Caco-2 (cell line): Measurements from ENCODE around the gene SLCO4C1. TPM values are rescaled to one million over a fixed set of nuclear protein-coding genes. Genes with fewer than 3 reads are reported as not detected.
A peak's percentile ranks its signal among the peaks of the same experiment; 100 is the strongest.

ENCODE experiments used
- BruUV-seq: library from RNA; stranded (reverse); fragments of 400-500 nt; replicated peaks from 2 replicates; lab custom pipeline; 2021; lab: Mats Ljungman, UMichigan
- CTCF ChIA-PET: fragments of 300-600 bp; sonication (Branson Sonifier 250); formaldehyde crosslinking; loops from one replicate; lab custom pipeline; 2022; ENCODE audit warnings: antibody characterized with exemption; lab: Charles Lee
- POLR2A ChIA-PET: fragments of 300-600 bp; sonication (Branson Sonifier 250); formaldehyde crosslinking; loops from one replicate; lab custom pipeline; 2022; ENCODE audit warnings: antibody characterized with exemption; lab: Charles Lee
- DNase-seq, 2 experiments: peaks; one replicate each; pipeline versions ENCODE4 v3.0.0 to v3.0.0-alpha.2; 2020 to 2022
- H3K27me3 ChIP-seq: replicated peaks from 2 replicates; pipeline ENCODE4 v1.6.0; 2011; ENCODE audit warnings: low read length; ENCODE audit not compliant: control insufficient read depth, insufficient read depth
- H3K36me3 ChIP-seq: 2 replicates; pipeline ENCODE4 v1.5.1; 2011; ENCODE audit warnings: low read length; ENCODE audit not compliant: control insufficient read depth, insufficient read depth
- H3K4me1 ChIP-seq: fragments of 250-450 bp; sonication (Bioruptor Pico); 2 replicates; pipeline ENCODE4 v1.5.1; 2020; ENCODE audit warnings: mild to moderate bottlenecking
- H3K4me3 ChIP-seq: 2 replicates; pipeline ENCODE4 v1.5.1; 2011; ENCODE audit warnings: low read depth, mild to moderate bottlenecking, control low read depth, low read length
- H3K9me3 ChIP-seq: fragments of 250-450 bp; sonication (Bioruptor Pico); 2 replicates; pipeline ENCODE4 v1.5.1; 2020; ENCODE audit warnings: mild to moderate bottlenecking, moderate library complexity
- H3K27ac Mint-ChIP-seq: one replicate; pipeline ENCODE4 v1.8.0; 2022; ENCODE audit warnings: mixed read lengths; ENCODE audit not compliant: unreplicated experiment
- H3K27me3 Mint-ChIP-seq: one replicate; pipeline ENCODE4 v1.8.0; 2022; ENCODE audit warnings: mixed read lengths; ENCODE audit not compliant: insufficient read depth, unreplicated experiment
- H3K36me3 Mint-ChIP-seq: one replicate; pipeline ENCODE4 v1.8.0; 2022; ENCODE audit warnings: mild to moderate bottlenecking, mixed read lengths; ENCODE audit not compliant: insufficient read depth, unreplicated experiment
- H3K4me1 Mint-ChIP-seq: one replicate; pipeline ENCODE4 v1.8.0; 2022; ENCODE audit warnings: low read depth, mixed read lengths; ENCODE audit not compliant: unreplicated experiment
- H3K4me3 Mint-ChIP-seq: one replicate; pipeline ENCODE4 v1.8.0; 2022; ENCODE audit warnings: mild to moderate bottlenecking, moderate library complexity, mixed read lengths; ENCODE audit not compliant: unreplicated experiment
- H3K9me3 Mint-ChIP-seq: one replicate; pipeline ENCODE4 v1.8.0; 2022; ENCODE audit warnings: mixed read lengths; ENCODE audit not compliant: unreplicated experiment
- intact Hi-C: fragments of 100-400 bp; cut with micrococcal nuclease; formaldehyde crosslinking; loops from one replicate; pipeline ENCODE4 v1.10.0; 2022; ENCODE audit not compliant: unreplicated experiment
- total RNA-seq: library from RNA; stranded (reverse); gene quantifications from 2 replicates; pipeline ENCODE4 v1.2.3, GENCODE V29; 2022
- TF ChIP-seq, protein P1 (sequence below), 2 experiments: fragments of 200-600 bp in 1 of 2; IDR thresholded peaks; 1 replicate in 1 of 2; 2 replicates in 1 of 2; pipeline versions ENCODE4 v1.5.1 to v1.8.0; 2011 to 2022; ENCODE audit warnings: antibody characterized with exemption in 1 of 2, control low read depth in 1 of 2, inconsistent platforms in 1 of 2, low read depth in 1 of 2, low read length in 1 of 2, mild to moderate bottlenecking in 1 of 2, moderate library complexity in 1 of 2; ENCODE audit not compliant: insufficient read depth in 1 of 2, severe bottlenecking in 1 of 2, unreplicated experiment in 1 of 2

Gene SLCO4C1
- total RNA-seq, 1 experiment from 2014 or later, result 1.5 TPM

DNA sequence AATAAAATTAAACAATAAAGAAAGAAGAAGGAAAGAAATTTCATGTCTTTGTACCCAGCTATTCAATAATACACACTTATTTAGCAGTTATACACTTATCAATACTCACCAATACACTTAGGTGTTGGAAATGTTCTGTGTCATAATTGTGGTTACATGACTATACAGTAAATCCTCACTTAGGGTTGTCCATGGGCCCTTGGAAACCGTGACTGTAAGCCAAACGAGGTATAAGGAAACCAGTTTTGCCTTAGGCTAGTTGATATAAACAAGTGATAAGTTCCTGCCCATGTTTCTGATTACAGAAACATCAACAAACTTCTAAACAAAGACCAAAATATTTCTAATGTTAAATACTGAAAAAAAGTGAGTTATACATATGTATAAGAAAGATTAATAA lies 10.0 kb upstream of the SLCO4C1 start:
- Histone ChIP-seq H3K4me1 (no peaks in the 10 kb centered on the region), H3K9me3 (no peaks in the 10 kb centered on the region), H3K4me3 (no peak overlapping the region), H3K36me3 (no peaks in the 10 kb centered on the region), H3K27me3 (no peaks in the 10 kb centered on the region)
- H3K36me3 Mint-ChIP-seq, result no peaks in the 10 kb centered on the region
- no peaks in the 10 kb centered on the region for H3K27me3 Mint-ChIP-seq
- H3K9me3 Mint-ChIP-seq, result no peaks in the 10 kb centered on the region
- intact Hi-C loops, result no loop called here
- H3K27ac Mint-ChIP-seq, result no peak overlapping the region
- ChIA-PET POLR2A (no interaction called here), CTCF (no interaction called here)
- TF ChIP-seq, protein P1, sequence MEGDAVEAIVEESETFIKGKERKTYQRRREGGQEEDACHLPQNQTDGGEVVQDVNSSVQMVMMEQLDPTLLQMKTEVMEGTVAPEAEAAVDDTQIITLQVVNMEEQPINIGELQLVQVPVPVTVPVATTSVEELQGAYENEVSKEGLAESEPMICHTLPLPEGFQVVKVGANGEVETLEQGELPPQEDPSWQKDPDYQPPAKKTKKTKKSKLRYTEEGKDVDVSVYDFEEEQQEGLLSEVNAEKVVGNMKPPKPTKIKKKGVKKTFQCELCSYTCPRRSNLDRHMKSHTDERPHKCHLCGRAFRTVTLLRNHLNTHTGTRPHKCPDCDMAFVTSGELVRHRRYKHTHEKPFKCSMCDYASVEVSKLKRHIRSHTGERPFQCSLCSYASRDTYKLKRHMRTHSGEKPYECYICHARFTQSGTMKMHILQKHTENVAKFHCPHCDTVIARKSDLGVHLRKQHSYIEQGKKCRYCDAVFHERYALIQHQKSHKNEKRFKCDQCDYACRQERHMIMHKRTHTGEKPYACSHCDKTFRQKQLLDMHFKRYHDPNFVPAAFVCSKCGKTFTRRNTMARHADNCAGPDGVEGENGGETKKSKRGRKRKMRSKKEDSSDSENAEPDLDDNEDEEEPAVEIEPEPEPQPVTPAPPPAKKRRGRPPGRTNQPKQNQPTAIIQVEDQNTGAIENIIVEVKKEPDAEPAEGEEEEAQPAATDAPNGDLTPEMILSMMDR (IDR thresholded peaks at IDR 0.05; ENCODE audit: insufficient read depth in 1 of 2, low read depth in 1 of 2, low read length in 1 of 2, severe bottlenecking in 1 of 2, unreplicated experiment in 1 of 2), result no peak
- no peak overlapping the region for H3K4me3 Mint-ChIP-seq
- no peaks in the 10 kb centered on the region for H3K4me1 Mint-ChIP-seq
- DNase-seq, result no peak
- no TSS peak for BruUV-seq

DNA sequence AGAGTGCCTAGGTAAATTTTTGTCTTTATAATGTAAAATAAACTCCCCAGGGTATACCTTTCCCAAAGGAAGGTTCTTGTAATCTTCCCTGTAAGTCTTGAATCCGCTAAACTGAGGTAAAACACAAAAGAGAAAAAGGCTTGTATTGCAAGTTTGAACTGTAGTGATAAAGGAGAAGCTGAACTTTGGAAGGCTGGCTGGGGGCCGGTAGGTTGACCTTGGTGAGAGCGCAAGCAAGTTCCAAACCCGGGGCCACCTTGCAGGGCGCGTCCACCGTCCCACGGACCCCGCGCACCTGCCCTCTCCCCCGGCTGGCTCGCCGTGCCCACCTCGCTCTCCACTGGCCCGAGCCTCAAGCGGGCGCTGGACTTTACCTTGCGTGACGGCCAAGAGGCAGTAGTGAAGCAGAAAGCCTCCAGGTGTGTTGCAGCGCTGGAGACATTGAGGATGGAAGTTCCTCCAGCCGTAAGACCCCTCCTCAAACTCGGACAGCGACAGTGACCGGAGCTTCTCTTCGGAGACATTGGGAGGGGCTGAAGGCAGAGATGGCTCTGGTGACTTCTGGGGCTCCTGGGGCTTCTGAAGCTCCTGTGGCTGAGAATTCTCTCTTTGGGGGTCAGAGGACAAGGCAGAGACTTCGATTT lies 428 bp downstream of the SLCO4C1 start:
- no TSS peak for BruUV-seq
- no peaks in the 10 kb centered on the region for H3K4me1 ChIP-seq
- no peaks in the 10 kb centered on the region for H3K9me3 ChIP-seq

DNA sequence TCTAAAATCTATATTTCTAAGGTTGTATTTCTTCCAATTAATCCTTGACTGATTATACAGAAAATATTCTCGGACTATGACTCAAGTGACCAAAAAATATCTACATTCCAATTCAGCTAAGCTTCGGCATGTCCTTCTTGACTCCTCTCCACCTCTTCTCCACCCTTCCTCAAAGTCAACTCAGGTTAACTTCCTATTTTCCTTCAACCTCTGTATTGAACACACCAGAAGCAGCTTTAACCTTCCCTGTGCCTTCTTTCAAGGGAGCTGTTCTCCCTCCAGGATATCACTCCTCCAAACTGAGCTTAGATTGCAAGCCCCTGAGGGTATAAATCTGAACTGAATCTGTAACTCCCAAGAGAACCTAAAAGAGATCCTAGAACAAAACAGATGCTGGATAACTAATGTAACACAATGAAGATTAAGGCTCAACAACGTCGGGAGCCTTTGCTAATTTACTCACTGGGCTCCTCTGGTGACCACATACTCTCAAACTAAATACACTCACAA lies 1.1 kb downstream of the SLCO4C1 start:
- H3K4me1 ChIP-seq, result no peaks in the 10 kb centered on the region
- Mint-ChIP-seq H3K27ac (no peak overlapping the region), H3K9me3 (no peaks in the 10 kb centered on the region), H3K4me3 (peak overlapping the region; percentile 66), H3K4me1 (peaks cover under 1% of the 10 kb centered on the region), H3K36me3 (no peaks in the 10 kb centered on the region), H3K27me3 (no peaks in the 10 kb centered on the region)
- TF ChIP-seq, protein P1 (IDR thresholded peaks at IDR 0.05; ENCODE audit: insufficient read depth in 1 of 2, low read depth in 1 of 2, low read length in 1 of 2, severe bottlenecking in 1 of 2, unreplicated experiment in 1 of 2), result no peak
- intact Hi-C loops, result no loop called here
- DNase-seq, result no peak
- no peaks in the 10 kb centered on the region for H3K9me3 ChIP-seq
- BruUV-seq, result no TSS peak
- H3K4me3 ChIP-seq, result no peak overlapping the region
- POLR2A ChIA-PET, result no interaction called here
- CTCF ChIA-PET, result no interaction called here
- no peaks in the 10 kb centered on the region for H3K36me3 ChIP-seq
- H3K27me3 ChIP-seq, result no peaks in the 10 kb centered on the region

More for the DNA sequence above, 428 bp downstream of the SLCO4C1 start:
- Mint-ChIP-seq H3K27me3 (no peaks in the 10 kb centered on the region), H3K27ac (no peak overlapping the region), H3K36me3 (no peaks in the 10 kb centered on the region), H3K4me1 (no peaks in the 10 kb centered on the region), H3K9me3 (no peaks in the 10 kb centered on the region), H3K4me3 (peak overlapping the region; percentile 66)
- H3K36me3 ChIP-seq, result no peaks in the 10 kb centered on the region
- CTCF ChIA-PET, result no interaction called here
- H3K27me3 ChIP-seq, result no peaks in the 10 kb centered on the region
- TF ChIP-seq, protein P1 (IDR thresholded peaks at IDR 0.05; ENCODE audit: insufficient read depth in 1 of 2, low read depth in 1 of 2, low read length in 1 of 2, severe bottlenecking in 1 of 2, unreplicated experiment in 1 of 2), result no peak
- POLR2A ChIA-PET, result no interaction called here
- peak overlapping the region; percentile 39 for H3K4me3 ChIP-seq
- intact Hi-C loops, result no loop called here
- no peak for DNase-seq
